Sigmoid colon (tissue), 7 donors: Measurements from ENCODE around the gene CNKSR3. TPM values are rescaled to one million over a fixed set of nuclear protein-coding genes. Genes with fewer than 3 reads are reported as not detected.

Experiments
- DNase-seq: peaks from one replicate; pipeline ENCODE4 v3.0.0-alpha.2; 2019
- H3K27ac ChIP-seq, 4 donors: fragments of 200-600 bp; sonication (generic); one replicate each; pipeline ENCODE4 v1.5.1; 2016 to 2019; ENCODE audit warnings: mild to moderate bottlenecking in 1 of 4
- H3K27me3 ChIP-seq, 3 donors: fragments of 200-600 bp; sonication (generic); one replicate each; pipeline ENCODE4 v1.5.1; 2019; ENCODE audit warnings: mild to moderate bottlenecking in 1 of 3
- H3K36me3 ChIP-seq, 4 donors: fragments of 200-600 bp; sonication (generic); one replicate each; pipeline ENCODE4 v1.5.1; 2016 to 2019
- H3K4me1 ChIP-seq, 4 donors: fragments of 200-600 bp; sonication (generic); one replicate each; pipeline ENCODE4 v1.5.1; 2017 to 2019
- H3K4me3 ChIP-seq, 4 donors: fragments of 200-600 bp; sonication (generic); one replicate each; pipeline ENCODE4 v1.5.1; 2017 to 2019; ENCODE audit warnings: mild to moderate bottlenecking in 2 of 4, moderate library complexity in 1 of 4
- H3K9me3 ChIP-seq, 4 donors: fragments of 200-600 bp in 3 of 4; sonication (generic) in 3 of 4; one replicate each; pipeline versions ENCODE4 v1.5.1 to v1.6.1; 2013 to 2019
- EP300 ChIP-seq, 4 donors: sonication (generic); formaldehyde crosslinking; IDR thresholded peaks; one replicate each; pipeline ENCODE4 v1.6.1; 2017; ENCODE audit warnings: antibody characterized with exemption in 4 of 4
- POLR2A ChIP-seq, 2 donors: fragments of 450-650 bp; IDR thresholded peaks; one replicate each; pipeline ENCODE4 v1.6.1; 2016; ENCODE audit warnings: antibody characterized with exemption in 2 of 2, mild to moderate bottlenecking in 2 of 2, moderate library complexity in 2 of 2
- POLR2AphosphoS5 ChIP-seq, 4 donors: sonication (generic); formaldehyde crosslinking; IDR thresholded peaks; one replicate each; pipeline ENCODE4 v1.6.1; 2017; ENCODE audit warnings: antibody characterized with exemption in 4 of 4
- WGBS, 2 donors: extraction: QIAGEN DNeasy Blood & Tissue Kit; methylation state at CpG; one replicate each; pipeline ENCODE4 v1.1.7; 2013; 5-methylcytosine and 5-hydroxymethylcytosine counted together
- intact Hi-C: fragments of 100-400 bp; cut with DNase I; formaldehyde crosslinking; loops from one replicate; pipeline ENCODE4 v1.15.1; 2023
- polyA plus RNA-seq, 3 donors: library from polyadenylated mRNA; stranded (reverse); fragments of 200-250 nt; gene quantifications; one replicate each; pipeline ENCODE4 v1.2.3, GENCODE V29; 2013
- total RNA-seq, 4 donors: library from RNA; depleted of rRNA; stranded (reverse); fragments of >200 nt; gene quantifications; one replicate each; pipeline ENCODE4 v1.1.0, GENCODE V29; 2016
- TF ChIP-seq, protein P1 (sequence below), 4 experiments: fragments of 450-650 bp in 3 of 4; fragments of 200-600 bp in 1 of 4; IDR thresholded peaks; one replicate each; pipeline ENCODE4 v1.5.1; 2016 to 2019; ENCODE audit warnings: antibody characterized with exemption in 4 of 4, mild to moderate bottlenecking in 3 of 4, moderate library complexity in 2 of 4
- donor health status: healthy with polysubstance abuse.
- donor health status: Bipolar disorder and iron deficiency.
- donor health status: healthy.

CNKSR3 gene
- total and polyA plus RNA-seq, 7 donors: 6.0 to 17.4 (median 15.3) TPM

DNA sequence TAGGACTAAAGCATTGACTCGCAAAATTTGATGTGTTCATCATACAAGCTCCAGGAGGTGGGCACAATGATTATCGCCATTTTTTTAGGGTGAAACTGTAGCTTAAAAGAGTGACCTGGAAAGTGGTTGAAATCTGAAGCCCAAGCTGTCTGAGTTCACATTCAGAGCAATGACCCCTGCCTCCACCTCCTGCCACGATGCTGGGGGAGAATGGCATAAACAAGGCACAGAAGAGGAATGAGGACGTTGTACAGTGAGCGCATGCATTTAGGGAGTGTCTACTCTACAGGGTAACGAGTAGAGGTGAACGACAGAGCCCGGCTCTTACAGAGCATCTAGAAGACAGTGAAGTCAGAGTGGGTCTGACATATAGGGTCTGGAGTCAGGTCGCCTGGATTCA, 37.2 kb downstream of the CNKSR3 start:
- intact Hi-C loops: no loop called here
- Histone ChIP-seq H3K4me3 (no peak overlapping the region), H3K4me1 (peaks cover 0 to 70% (median 47%) of the 10 kb centered on the region in 4 donors), H3K27me3 (no peaks in the 10 kb centered on the region), H3K27ac (peak overlapping the region in 3 of 4 donors; percentile 16 to 87 (median 87)), H3K36me3 (no peaks in the 10 kb centered on the region), H3K9me3 (no peaks in the 10 kb centered on the region)
- DNase-seq: no peak
- WGBS, 2 donors: 90 to 92% methylated on average over 9 of the region's 9 CpGs
- TF ChIP-seq, protein P1, sequence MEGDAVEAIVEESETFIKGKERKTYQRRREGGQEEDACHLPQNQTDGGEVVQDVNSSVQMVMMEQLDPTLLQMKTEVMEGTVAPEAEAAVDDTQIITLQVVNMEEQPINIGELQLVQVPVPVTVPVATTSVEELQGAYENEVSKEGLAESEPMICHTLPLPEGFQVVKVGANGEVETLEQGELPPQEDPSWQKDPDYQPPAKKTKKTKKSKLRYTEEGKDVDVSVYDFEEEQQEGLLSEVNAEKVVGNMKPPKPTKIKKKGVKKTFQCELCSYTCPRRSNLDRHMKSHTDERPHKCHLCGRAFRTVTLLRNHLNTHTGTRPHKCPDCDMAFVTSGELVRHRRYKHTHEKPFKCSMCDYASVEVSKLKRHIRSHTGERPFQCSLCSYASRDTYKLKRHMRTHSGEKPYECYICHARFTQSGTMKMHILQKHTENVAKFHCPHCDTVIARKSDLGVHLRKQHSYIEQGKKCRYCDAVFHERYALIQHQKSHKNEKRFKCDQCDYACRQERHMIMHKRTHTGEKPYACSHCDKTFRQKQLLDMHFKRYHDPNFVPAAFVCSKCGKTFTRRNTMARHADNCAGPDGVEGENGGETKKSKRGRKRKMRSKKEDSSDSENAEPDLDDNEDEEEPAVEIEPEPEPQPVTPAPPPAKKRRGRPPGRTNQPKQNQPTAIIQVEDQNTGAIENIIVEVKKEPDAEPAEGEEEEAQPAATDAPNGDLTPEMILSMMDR (IDR thresholded peaks at IDR 0.05): no peak

DNA sequence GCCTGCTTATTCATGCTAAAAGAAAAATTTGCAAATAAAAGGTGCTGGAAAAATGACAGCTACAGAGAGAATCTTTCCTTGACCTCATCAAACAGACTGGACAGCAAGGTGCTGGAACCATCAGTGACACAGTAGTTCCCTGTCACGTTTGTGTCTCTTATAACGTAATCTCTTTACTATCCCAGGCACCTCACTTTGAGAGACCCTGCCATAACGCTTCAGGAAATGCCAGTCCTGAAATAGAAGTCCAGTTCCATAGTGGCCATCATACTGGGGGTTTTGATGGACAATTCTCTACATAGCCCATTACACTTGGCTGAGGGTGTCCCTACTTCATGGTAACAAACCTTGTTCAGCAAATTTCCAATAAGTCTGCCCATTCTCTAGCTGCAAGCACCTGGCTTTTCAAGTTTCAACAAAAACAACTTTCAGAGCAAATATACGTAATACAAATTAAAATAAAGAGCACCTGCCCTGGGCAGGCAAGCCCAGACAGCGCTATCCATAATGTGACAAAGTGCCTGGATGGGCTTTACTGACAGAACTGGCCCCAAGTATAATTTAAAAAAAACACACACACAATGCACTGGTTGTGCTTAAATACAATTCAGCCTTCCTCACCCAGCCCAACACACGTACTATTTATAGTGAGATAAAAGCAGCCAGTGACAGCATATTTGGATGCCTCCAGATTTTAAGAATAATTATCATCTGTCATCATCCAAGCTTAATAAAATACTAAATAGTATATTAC, 38.7 kb downstream of the CNKSR3 start:
- Histone ChIP-seq H3K27me3 (no peaks in the 10 kb centered on the region), H3K4me1 (peaks cover 0 to 54% (median 35%) of the 10 kb centered on the region in 4 donors), H3K27ac (peak overlapping the region; percentile 30 to 87 (median 72)), H3K36me3 (no peaks in the 10 kb centered on the region), H3K4me3 (no peak overlapping the region), H3K9me3 (no peaks in the 10 kb centered on the region)
- intact Hi-C loops: no loop called here
- no peak for DNase-seq
- TF ChIP-seq, protein P1 (IDR thresholded peaks at IDR 0.05): no peak
- TF ChIP-seq POLR2A (IDR thresholded peaks at IDR 0.05) (no peak), EP300 (IDR thresholded peaks at IDR 0.05) (no peak)
- 82 to 85% methylated on average over 6 of the region's 6 CpGs for WGBS, 2 donors

DNA sequence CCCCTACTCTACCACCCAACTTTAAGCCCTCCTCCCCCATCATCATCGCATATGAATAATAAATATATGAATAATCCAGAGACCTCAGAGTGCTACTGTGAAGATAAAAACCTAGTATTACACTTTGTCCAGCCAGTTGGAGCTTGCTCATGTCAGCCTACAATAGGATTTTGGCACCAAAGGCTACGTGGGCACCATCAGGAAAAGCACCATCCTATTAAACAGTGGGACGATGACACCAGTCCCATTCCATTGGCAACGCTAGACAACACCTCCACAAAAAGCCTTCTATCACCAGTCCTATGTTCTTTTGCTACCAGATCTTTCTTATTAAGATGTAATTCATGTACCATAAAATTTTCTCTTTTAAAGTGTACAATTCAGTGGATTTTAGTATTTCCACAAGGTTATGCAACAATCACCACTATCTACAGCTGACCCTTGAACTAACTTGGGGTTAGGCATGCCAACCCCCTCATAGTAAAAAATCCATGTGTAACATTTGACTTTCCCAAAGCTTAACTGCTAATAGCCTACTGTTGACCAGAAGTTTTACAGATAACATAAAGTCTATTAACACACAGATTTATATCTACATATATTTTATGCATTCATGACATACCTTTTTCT, 41.1 kb downstream of the CNKSR3 start:
- H3K27me3 ChIP-seq: no peaks in the 10 kb centered on the region
- H3K27ac ChIP-seq: peak overlapping the region in 1 of 4 donors; percentile 10
- TF ChIP-seq EP300 (IDR thresholded peaks at IDR 0.05): no peak
- TF ChIP-seq POLR2AphosphoS5 (IDR thresholded peaks at IDR 0.05): no peak
- TF ChIP-seq, protein P1 (IDR thresholded peaks at IDR 0.05): no peak
- TF ChIP-seq POLR2A (IDR thresholded peaks at IDR 0.05): no peak
- DNase-seq: no peak
- intact Hi-C loops: no loop called here
- no peaks in the 10 kb centered on the region for H3K9me3 ChIP-seq
- no peak overlapping the region for H3K4me3 ChIP-seq
- H3K4me1 ChIP-seq: peaks cover 0 to 32% (median 18%) of the 10 kb centered on the region in 4 donors
- WGBS, 2 donors: 87 to 91% methylated on average over 4 of the region's 4 CpGs
- no peaks in the 10 kb centered on the region for H3K36me3 ChIP-seq

DNA sequence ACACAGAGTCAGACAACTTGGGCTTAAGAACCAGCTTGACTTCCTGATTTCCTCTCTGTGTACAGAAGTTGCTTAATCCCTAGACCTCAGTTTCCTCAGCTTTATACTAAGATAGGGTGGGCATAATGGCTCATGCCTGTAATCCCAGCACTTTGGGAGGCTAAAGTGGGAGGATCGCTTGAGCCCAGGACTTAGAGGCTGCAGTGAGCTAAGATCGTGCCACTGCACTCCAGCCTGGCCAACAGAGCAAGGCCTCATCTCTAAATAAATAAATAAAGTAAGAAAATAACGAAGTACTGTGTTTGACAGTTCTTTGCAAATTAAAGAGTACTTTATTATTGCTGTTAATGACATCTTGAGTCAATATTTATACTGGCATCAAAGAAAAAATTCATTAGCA, 41.7 kb downstream of the CNKSR3 start:
- WGBS, 2 donors: 80 to 83% methylated on average over 3 of the region's 3 CpGs
- Histone ChIP-seq H3K36me3 (no peaks in the 10 kb centered on the region), H3K9me3 (no peaks in the 10 kb centered on the region), H3K27me3 (no peaks in the 10 kb centered on the region), H3K4me3 (no peak overlapping the region), H3K27ac (peak overlapping the region in 1 of 4 donors; percentile 10), H3K4me1 (peaks cover 0 to 36% (median 23%) of the 10 kb centered on the region in 4 donors)
- no peak for TF ChIP-seq EP300 (IDR thresholded peaks at IDR 0.05)
- TF ChIP-seq POLR2AphosphoS5 (IDR thresholded peaks at IDR 0.05): no peak
- no peak for TF ChIP-seq POLR2A (IDR thresholded peaks at IDR 0.05)
- TF ChIP-seq, protein P1 (IDR thresholded peaks at IDR 0.05): no peak
- intact Hi-C loops: no loop called here
- DNase-seq: no peak
